HCT116 (cell line): Measurements from ENCODE around the gene HEMGN. TPM values are rescaled to one million over a fixed set of nuclear protein-coding genes. Genes with fewer than 3 reads are reported as not detected.
"Not testable (repeated sequence)": the region's sequence is repeated elsewhere in the genome, so short reads cannot be mapped to it uniquely, and the experiment has no call there.

Experiments
- ATAC-seq: fragments of 200-7000 bp; cut with Tn5 transposase; 2 replicates; pipeline ENCODE4 v1.9.1; 2020; ENCODE audit warnings: mild to moderate bottlenecking, moderate library complexity
- BruUV-seq: library from RNA; stranded (reverse); fragments of 400-500 nt; replicated peaks from 2 replicates; lab custom pipeline; 2021; lab: Mats Ljungman, UMichigan
- CTCF ChIA-PET: fragments of 300-600 bp; sonication (Branson Sonifier 250); formaldehyde crosslinking; loops from one replicate; lab custom pipeline; 2021; ENCODE audit warnings: antibody characterized with exemption; lab: Charles Lee
- POLR2A ChIA-PET: fragments of 300-600, 350-600 bp; sonication (Branson Sonifier 250); formaldehyde crosslinking; loops from one replicate; lab custom pipeline; 2021; ENCODE audit warnings: antibody characterized with exemption; lab: Charles Lee
- RAD21 ChIA-PET, 2 experiments: fragments of 300-600 bp; sonication (Branson Sonifier 250); formaldehyde crosslinking; loops; one replicate each; lab custom pipeline; 2023; ENCODE audit warnings: low total read pairs in 2 of 2; ENCODE audit not compliant: uncharacterized antibody in 2 of 2, unreplicated experiment in 2 of 2, low non-redundant PET in 1 of 2; lab: Charles Lee
- DNase-seq: peaks from one replicate; pipeline ENCODE4 v3.0.0-alpha.2; 2010; ENCODE audit warnings: low read depth, low spot score
- H2AFZ ChIP-seq: fragments of 200-600 bp; shearing (Covaris generic), sonication (generic); 2 replicates; pipeline ENCODE4 v1.6.1; 2017; ENCODE audit warnings: low read depth, mixed run types, mixed read lengths, antibody characterized with exemption, low read length; ENCODE audit not compliant: poor library complexity, severe bottlenecking
- H3K27ac ChIP-seq: 2 replicates; pipeline ENCODE4 v1.5.1; 2012; ENCODE audit warnings: low read depth, low read length
- H3K27me3 ChIP-seq: fragments of 200-600 bp; sonication (generic); 2 replicates; pipeline ENCODE4 v1.6.1; 2016; ENCODE audit warnings: mixed run types, low read length, mixed read lengths; ENCODE audit not compliant: insufficient read depth
- H3K36me3 ChIP-seq, 2 experiments: fragments of 200-500 bp in 1 of 2; fragments of 200-600 bp in 1 of 2; sonication (Bioruptor generic) in 1 of 2; sonication (generic) in 1 of 2; 2 replicates each; pipeline versions ENCODE4 v1.5.1 to v1.6.1; 2014 to 2016; ENCODE audit warnings: low read length in 2 of 2, inconsistent platforms in 1 of 2, mixed read lengths in 1 of 2, mixed run types in 1 of 2; ENCODE audit not compliant: insufficient read depth in 2 of 2, control insufficient read depth in 1 of 2
- H3K4me1 ChIP-seq, 2 experiments: fragments of 200-600 bp in 1 of 2; sonication (generic) in 1 of 2; 2 replicates each; pipeline versions ENCODE4 v1.5.1 to v1.6.1; 2012 to 2017; ENCODE audit warnings: low read length in 2 of 2, inconsistent platforms in 1 of 2, mild to moderate bottlenecking in 1 of 2, mixed read lengths in 1 of 2, mixed run types in 1 of 2, moderate library complexity in 1 of 2; ENCODE audit not compliant: insufficient read depth in 2 of 2, control insufficient read depth in 1 of 2
- H3K4me2 ChIP-seq: fragments of 200-600 bp; sonication (generic); 2 replicates; pipeline ENCODE4 v1.6.1; 2017; ENCODE audit warnings: mixed run types, low read length, mixed read lengths
- H3K4me3 ChIP-seq, 2 experiments: fragments of 200-600 bp in 1 of 2; sonication (generic) in 1 of 2; replicated peaks in 1 of 2; 2 replicates each; pipeline ENCODE4 v1.5.1; 2011 to 2016; ENCODE audit warnings: low read length in 2 of 2, control low read depth in 1 of 2, low read depth in 1 of 2, mild to moderate bottlenecking in 1 of 2, mixed read lengths in 1 of 2, mixed run types in 1 of 2
- H3K79me2 ChIP-seq: fragments of 200-600 bp; sonication (generic); 2 replicates; pipeline ENCODE4 v1.6.1; 2017; ENCODE audit warnings: mild to moderate bottlenecking, mixed run types, low read length, moderate library complexity, mixed read lengths; ENCODE audit not compliant: insufficient read depth
- H3K9ac ChIP-seq: fragments of 200-600 bp; sonication (generic); 2 replicates; pipeline ENCODE4 v1.6.1; 2016; ENCODE audit warnings: low read length, mixed read lengths
- H3K9me2 ChIP-seq: fragments of 200-600 bp; sonication (generic), shearing (Covaris generic); 2 replicates; pipeline ENCODE4 v1.6.1; 2017; ENCODE audit warnings: mixed run types, mild to moderate bottlenecking, moderate library complexity; ENCODE audit not compliant: insufficient read depth
- H3K9me3 ChIP-seq, 2 experiments: fragments of 200-500 bp in 1 of 2; fragments of 200-600 bp in 1 of 2; sonication (Bioruptor generic) in 1 of 2; sonication (generic) in 1 of 2; 2 replicates each; pipeline ENCODE4 v1.6.1; 2014 to 2017; ENCODE audit warnings: low read length in 2 of 2, mixed read lengths in 2 of 2, inconsistent platforms in 1 of 2, low read depth in 1 of 2, mild to moderate bottlenecking in 1 of 2, mixed run types in 1 of 2, moderate library complexity in 1 of 2; ENCODE audit not compliant: control insufficient read depth in 1 of 2, insufficient read depth in 1 of 2
- H4K20me1 ChIP-seq: fragments of 200-600 bp; sonication (generic), shearing (Covaris generic); 2 replicates; pipeline ENCODE4 v1.6.1; 2017; ENCODE audit warnings: mixed run types, mild to moderate bottlenecking, moderate library complexity; ENCODE audit not compliant: insufficient read depth
- REST ChIP-seq: IDR thresholded peaks from 2 replicates; pipeline ENCODE4 v1.6.1; 2012; ENCODE audit warnings: low read depth
- SP1 ChIP-seq: IDR thresholded peaks from 2 replicates; pipeline ENCODE4 v1.6.1; 2012; ENCODE audit warnings: low read depth
- ZFX ChIP-seq: fragments of 450-650 bp; IDR thresholded peaks from 2 replicates; pipeline ENCODE4 v1.6.1; 2017
- intact Hi-C: fragments of 100-400 bp; cut with micrococcal nuclease; formaldehyde crosslinking; loops from 2 replicates; pipeline ENCODE4 v1.10.0; 2022
- total RNA-seq: library from RNA; stranded (reverse); gene quantifications from one replicate; pipeline ENCODE4 v1.2.1, GENCODE V29; 2021; ENCODE audit not compliant: unreplicated experiment

The HEMGN gene
- total RNA-seq, 1 experiment from 2014 or later, result not detected

DNA sequence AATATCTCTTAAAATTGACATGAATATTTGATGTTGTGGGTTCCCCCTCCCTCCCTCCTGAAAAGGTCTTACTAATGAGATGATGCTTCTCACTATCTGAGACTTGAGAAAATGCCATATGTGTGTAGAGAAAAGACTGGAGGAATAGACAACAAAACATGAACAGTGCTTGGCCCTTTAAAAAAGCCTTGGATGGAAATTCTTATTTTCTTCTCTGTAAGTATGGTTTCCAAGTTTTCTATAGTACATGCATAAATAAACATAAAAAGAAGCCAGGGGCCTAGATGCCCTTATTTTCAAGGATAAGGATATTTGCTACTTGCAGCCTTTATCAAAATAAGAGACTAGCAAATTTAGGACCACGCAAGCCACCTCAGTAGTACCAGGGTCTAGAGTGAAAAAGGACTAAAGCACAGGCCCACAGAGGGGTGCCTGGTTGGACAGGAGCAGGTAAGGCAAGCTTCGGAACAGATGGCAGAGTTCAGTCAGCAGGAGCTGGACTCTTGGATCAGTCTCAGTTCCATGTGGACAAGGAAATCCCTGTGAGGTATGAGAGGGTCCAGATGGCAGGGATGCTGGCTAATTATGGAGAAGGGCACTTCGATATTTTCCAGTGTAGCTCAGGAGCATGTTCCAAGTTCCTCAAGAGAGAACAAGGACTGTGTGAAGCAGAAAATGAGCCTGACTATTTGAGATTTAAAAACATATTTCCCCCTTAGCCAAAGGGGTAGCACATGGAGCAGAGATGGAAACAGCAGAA, 40.6 kb upstream of the HEMGN start:
- H3K27ac ChIP-seq, result no peak overlapping the region
- no peak overlapping the region for H2AFZ ChIP-seq
- H4K20me1 ChIP-seq, result no peaks in the 10 kb centered on the region
- peaks cover 0 to 14% of the 10 kb centered on the region in 2 experiments; a peak in 2 of 4 replicates for H3K4me1 ChIP-seq
- no peak overlapping the region for H3K4me3 ChIP-seq
- no peaks in the 10 kb centered on the region for H3K27me3 ChIP-seq
- intact Hi-C loops, result no loop called here
- no peaks in the 10 kb centered on the region for H3K9me2 ChIP-seq
- H3K9me3 ChIP-seq, result no peaks in the 10 kb centered on the region
- no peak overlapping the region for H3K4me2 ChIP-seq
- no peak for ATAC-seq
- TF ChIP-seq SP1 (no peak), REST (no peak), ZFX (no peak)
- no peak overlapping the region for H3K9ac ChIP-seq
- no peak for DNase-seq
- no peaks in the 10 kb centered on the region for H3K36me3 ChIP-seq
- RAD21 ChIA-PET, result no interaction called here
- BruUV-seq, result no TSS peak
- peaks cover 3% of the 10 kb centered on the region; the same call in 1 of the 2 replicates for H3K79me2 ChIP-seq
- POLR2A ChIA-PET, result no interaction called here
- CTCF ChIA-PET, result no interaction called here

- H4K20me1 ChIP-seq, H3K9me2 ChIP-seq, H3K27me3 ChIP-seq, ATAC-seq, H3K9me3 ChIP-seq, CTCF ChIA-PET, H3K4me1 ChIP-seq, H3K79me2 ChIP-seq, H3K9ac ChIP-seq, RAD21 ChIA-PET, H2AFZ ChIP-seq, H3K27ac ChIP-seq, DNase-seq, intact Hi-C loops, BruUV-seq, H3K4me2 ChIP-seq, H3K4me3 ChIP-seq, H3K36me3 ChIP-seq: not testable (repeated sequence)
- POLR2A ChIA-PET, result interaction anchor here (0.6 kb wide), 1 partner anchor 10 kb away, joined by 3 read pairs; no protein-coding TSS in a partner anchor
Measured at GRCh38 chr9:97976633-97977032, 38.7 kb upstream of the HEMGN start.
